Fibroblast of lung (primary cell): ENCODE measurements around the gene TUBG2.

ENCODE experiments used
- CTCF ChIP-seq, 2 donors: IDR thresholded peaks in 1 of 2; conservative IDR thresholded peaks in 1 of 2; 1 replicate in 1 of 2; 2 replicates in 1 of 2; pipeline ENCODE4 v1.5.1; 2011 to 2012; ENCODE audit warnings: low read length in 2 of 2, control low read depth in 1 of 2, inconsistent platforms in 1 of 2, low read depth in 1 of 2, mild to moderate bottlenecking in 1 of 2
- EZH2 ChIP-seq: IDR thresholded peaks from 2 replicates; pipeline ENCODE4 v1.5.1; 2012; ENCODE audit warnings: low read length, control low read depth, mild to moderate bottlenecking; ENCODE audit errors: missing control alignments

DNA sequence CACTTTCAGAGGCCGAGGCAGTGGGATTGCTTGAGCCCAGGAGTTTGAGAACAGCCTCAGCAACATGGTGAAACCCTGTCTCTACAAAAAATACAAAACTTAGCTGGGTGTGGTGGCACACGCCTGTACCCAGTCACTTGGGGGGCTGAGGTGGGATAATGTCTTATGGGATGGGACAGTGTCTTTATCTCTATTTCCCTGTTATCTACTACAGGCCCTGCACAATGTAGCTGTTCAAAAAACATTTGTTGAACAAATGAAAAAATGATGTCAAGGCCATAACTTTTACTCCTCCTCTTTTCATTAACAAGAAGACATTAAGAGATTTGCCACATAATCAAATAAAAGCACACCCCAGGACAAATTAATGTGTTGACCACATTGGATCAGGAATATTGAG lies 35.8 kb upstream of the TUBG2 start:
- TF ChIP-seq CTCF (conservative IDR thresholded peaks at IDR 0.05 in 1 of 2, IDR thresholded peaks at IDR 0.05 in 1 of 2; ENCODE audit: low read depth in 1 of 2, low read length in 2 of 2) (no peak), EZH2 (no peak)
